ENCODE results near the gene FOXJ1. TPM values are rescaled to one million over a fixed set of nuclear protein-coding genes. Genes with fewer than 3 reads are reported as not detected.
A peak's percentile ranks its signal among the peaks of the same experiment; 100 is the strongest.

The FOXJ1 gene
- total and polyA plus RNA-seq, 2 of the 4 experiments (the other 2 are of a cell fraction) = 0.05 TPM; not detected in 1

GRCh38 chr17:76138896-76139752 lies 1.9 kb downstream of the FOXJ1 start:
- H3K36me3 ChIP-seq (ENCODE audit: control insufficient read depth, insufficient read depth, low read length) = no peaks in the 10 kb centered on the region
- no peaks in the 10 kb centered on the region; the same call in 1 of the 2 replicates for H3K9me1 ChIP-seq (ENCODE audit: insufficient read depth, low read length)
- no peak overlapping the region for H3K9ac ChIP-seq (ENCODE audit: low read depth, low read length)
- no peaks in the 10 kb centered on the region for H4K20me1 ChIP-seq (ENCODE audit: insufficient read depth, low read length)
- ChIA-PET POLR2A (ENCODE audit: unreplicated experiment) (interaction anchor here (0.5 kb wide), 1 partner anchor 10 kb away, joined by 3 read pairs; no protein-coding TSS in a partner anchor), CTCF (no interaction called here)
- no peak overlapping the region for H3K27ac ChIP-seq (ENCODE audit: insufficient read depth, low read length)
- H3K27me3 ChIP-seq (ENCODE audit: control insufficient read depth, insufficient read depth, low read length) = peaks cover 79% of the 10 kb centered on the region
- H2AFZ ChIP-seq (replicated peaks; ENCODE audit: low read length, poor library complexity) = peak overlapping the region; percentile 23
- no peak overlapping the region for H2BK15ac ChIP-seq (ENCODE audit: low read depth, low read length)
- H3K4me1 ChIP-seq (ENCODE audit: control insufficient read depth, insufficient read depth, low read length) = no peaks in the 10 kb centered on the region; the same call in 1 of the 2 replicates
- ATAC-seq (ENCODE audit: low read depth) (no peak), DNase-seq (no peak)
- H2AK9ac ChIP-seq (replicated peaks; ENCODE audit: low read depth, low read length, poor library complexity) = no peak overlapping the region
- H2BK5ac ChIP-seq (ENCODE audit: low read depth, low read length, poor library complexity, severe bottlenecking) = no peak overlapping the region
- no peak overlapping the region for H4K5ac ChIP-seq (ENCODE audit: low read depth, low read length)
- H2AK5ac ChIP-seq (ENCODE audit: low read depth, low read length) = no peak overlapping the region
- H3K18ac ChIP-seq (ENCODE audit: low read depth, low read length) = no peak overlapping the region
- H3K4me2 ChIP-seq (ENCODE audit: low read depth, low read length) = no peak overlapping the region
- H3K23ac ChIP-seq (ENCODE audit: low read depth, low read length) = no peak overlapping the region
- in situ Hi-C loops (cut with MboI; ENCODE audit: low sequenced_read_pairs) (no loop called here), intact Hi-C loops (cut with micrococcal nuclease) (loop anchor here (5.0 kb wide), 1 partner anchor 128 kb away; the partner anchor contains the start of gene UBALD2), dilution Hi-C loops (cut with HindIII; ENCODE audit: low sequenced_read_pairs, unreplicated experiment) (no loop called here)
- H2BK120ac ChIP-seq (ENCODE audit: low read depth, low read length) = no peak overlapping the region
- WGBS, 2 experiments (ENCODE audit: extremely low coverage in 2 of 2, insufficient read length in 1 of 2) = 12% methylated on average over 9 of the region's 15 CpGs; no CpG with 5 or more reads in 1 of the 2 experiments
- H3K9me3 ChIP-seq (ENCODE audit: control insufficient read depth, insufficient read depth, low read length) = no peaks in the 10 kb centered on the region
- H3K79me1 ChIP-seq (ENCODE audit: low read depth in 1 of 2, low read length in 2 of 2) = no peaks in the 10 kb centered on the region
- no TSS peak for BruUV-seq (replicated peaks)
- no peak overlapping the region for H3K14ac ChIP-seq (replicated peaks; ENCODE audit: low read depth, low read length)
- no peak overlapping the region for H3K56ac ChIP-seq (ENCODE audit: extremely low read depth, insufficient read depth, low read length)
- H4K91ac ChIP-seq (ENCODE audit: insufficient read depth, low read depth, low read length) = no peak overlapping the region
- no peak overlapping the region for H4K8ac ChIP-seq (ENCODE audit: low read depth in 2 of 2, low read length in 2 of 2)
- no peak overlapping the region for H2BK20ac ChIP-seq (ENCODE audit: low read depth, low read length)
- no peak overlapping the region for H3K4me3 ChIP-seq (ENCODE audit: insufficient read depth, low read depth, low read length)
- no peak overlapping the region for H3K4ac ChIP-seq (ENCODE audit: low read depth, low read length)
- TF ChIP-seq CHD1 (IDR thresholded peaks at IDR 0.05; ENCODE audit: low read depth, low read length) = no peak
- no peak for TF ChIP-seq FOS (IDR thresholded peaks at IDR 0.05; ENCODE audit: low read depth, low read length)
- no peak for TF ChIP-seq RAD21 (IDR thresholded peaks at IDR 0.05; ENCODE audit: low read length)
- TF ChIP-seq BHLHE40 (IDR thresholded peaks at IDR 0.05; ENCODE audit: low read depth, low read length) = no peak
- TF ChIP-seq MAFK (IDR thresholded peaks at IDR 0.05; ENCODE audit: low read depth, low read length) = no peak
- no peak for TF ChIP-seq MXI1 (IDR thresholded peaks at IDR 0.05; ENCODE audit: borderline replicate concordance, low read depth, low read length)
- no peak for TF ChIP-seq SMC3 (IDR thresholded peaks at IDR 0.05; ENCODE audit: low read depth, low read length)
- no peak for TF ChIP-seq CTCF (conservative IDR thresholded peaks at IDR 0.05; ENCODE audit: low read depth, low read length)
- no peak for TF ChIP-seq CEBPB (IDR thresholded peaks at IDR 0.05; ENCODE audit: low read depth, low read length)
- TF ChIP-seq NFE2L2 (IDR thresholded peaks at IDR 0.05; ENCODE audit: low read depth, low read length) = no peak
- no peak for TF ChIP-seq USF2 (IDR thresholded peaks at IDR 0.05; ENCODE audit: low read depth, low read length)
- no peak for TF ChIP-seq POLR2A (IDR thresholded peaks at IDR 0.05; ENCODE audit: low read depth, low read length)
- no peak for TF ChIP-seq MAZ (IDR thresholded peaks at IDR 0.05; ENCODE audit: borderline replicate concordance, low read depth, low read length)
- TF ChIP-seq RCOR1 (IDR thresholded peaks at IDR 0.05; ENCODE audit: insufficient replicate concordance, low read length) = no peak
- no peak for TF ChIP-seq ELK1 (IDR thresholded peaks at IDR 0.05; ENCODE audit: borderline replicate concordance, low read depth, low read length)

All from IMR-90 (cell line).